Kidney epithelial cell (primary cell): ENCODE measurements around the gene ZNF30. TPM values are rescaled to one million over a fixed set of nuclear protein-coding genes. Genes with fewer than 3 reads are reported as not detected.
"Not testable (repeated sequence)": the region's sequence is repeated elsewhere in the genome, so short reads cannot be mapped to it uniquely, and the experiment has no call there.

Experiments used
- DNase-seq: peaks from one replicate; pipeline ENCODE4 v3.0.0-alpha.2; 2010; ENCODE audit warnings: low read depth
- H3K27me3 ChIP-seq: 2 replicates; pipeline ENCODE4 v1.6.0; 2011; ENCODE audit warnings: low read length; ENCODE audit not compliant: control insufficient read depth, insufficient read depth
- H3K36me3 ChIP-seq: 2 replicates; pipeline ENCODE4 v1.5.1; 2011; ENCODE audit warnings: low read length; ENCODE audit not compliant: control insufficient read depth, insufficient read depth
- H3K4me3 ChIP-seq: 2 replicates; pipeline ENCODE4 v1.5.1; 2011; ENCODE audit warnings: low read depth, mild to moderate bottlenecking, control low read depth, low read length
- CTCF ChIP-seq: IDR thresholded peaks from 2 replicates; pipeline ENCODE4 v1.5.1; 2011; ENCODE audit warnings: mild to moderate bottlenecking, moderate library complexity, low read length, control low read depth, inconsistent platforms; ENCODE audit not compliant: insufficient read depth, poor library complexity, severe bottlenecking
- total RNA-seq: library from RNA; depleted of rRNA; stranded (reverse); fragments of >200 nt; gene quantifications from 2 replicates; pipeline ENCODE4 v1.2.3, GENCODE V29; 2015

The ZNF30 gene
- total RNA-seq, 1 donor from 2014 or later = 1.6 TPM

- Histone ChIP-seq H3K4me3 (no peak overlapping the region), H3K27me3 (no peaks in the 10 kb centered on the region), H3K36me3 (no peaks in the 10 kb centered on the region)
- no peak for DNase-seq
- no peak for TF ChIP-seq CTCF
Measured at GRCh38 chr19:34990578-34991192, 64.0 kb downstream of the ZNF30 start.

GRCh38 chr19:34991542-34992333 lies 65.0 kb downstream of the ZNF30 start:
- Histone ChIP-seq H3K4me3 (no peak overlapping the region), H3K27me3 (no peaks in the 10 kb centered on the region), H3K36me3 (no peaks in the 10 kb centered on the region)
- TF ChIP-seq CTCF = no peak
- no peak for DNase-seq

- not testable (repeated sequence) for DNase-seq, H3K4me3 ChIP-seq, H3K36me3 ChIP-seq, H3K27me3 ChIP-seq
Measured at GRCh38 chr19:34992582-34992981, 65.9 kb downstream of the ZNF30 start.

- Histone ChIP-seq H3K36me3 (no peaks in the 10 kb centered on the region), H3K27me3 (no peaks in the 10 kb centered on the region), H3K4me3 (no peak overlapping the region)
- no peak for TF ChIP-seq CTCF
- DNase-seq = no peak
Measured at GRCh38 chr19:34994286-34994642, 67.6 kb downstream of the ZNF30 start.

Other genes with a start within 250 kb of the ZNF30 start
- gene SCGB2B2, start 249.7 kb upstream of the ZNF30 start, total RNA-seq = 0.38 and 0.62 TPM in 2 replicates
- gene ZNF302, start 249.2 kb upstream of the ZNF30 start, total RNA-seq = 14.7 and 17.1 TPM in 2 replicates
- gene ZNF181, start 192.7 kb upstream of the ZNF30 start, total RNA-seq = 14.3 and 21.1 TPM in 2 replicates
- 4.6 and 7.7 TPM in 2 replicates for gene ZNF599, start 153.7 kb upstream of the ZNF30 start, total RNA-seq
- 5.6 and 6.1 TPM in 2 replicates for gene ZNF792, start 37.3 kb downstream of the ZNF30 start, total RNA-seq
- 88.0 and 104 TPM in 2 replicates for gene GRAMD1A, start 73.4 kb downstream of the ZNF30 start, total RNA-seq
- 1.6 and 1.8 TPM in 2 replicates for gene SCN1B, start 103.6 kb downstream of the ZNF30 start, total RNA-seq
- gene HPN, start 114.8 kb downstream of the ZNF30 start, total RNA-seq = 1.6 and 2.3 TPM in 2 replicates
- 0.50 and 0.89 TPM in 2 replicates for gene FXYD3, start 188.9 kb downstream of the ZNF30 start, total RNA-seq
- gene LGI4, start 208.2 kb downstream of the ZNF30 start, total RNA-seq = not detected in 2 replicates
- gene FXYD1, start 211.9 kb downstream of the ZNF30 start, total RNA-seq = not detected in 2 replicates
- gene FXYD7, start 216.4 kb downstream of the ZNF30 start, total RNA-seq = not detected in 2 replicates
- 135 and 153 TPM in 2 replicates for gene FXYD5, start 227.8 kb downstream of the ZNF30 start, total RNA-seq